GM20431 (cell line): ENCODE data around the gene DNAJC5.
"Not testable (repeated sequence)": the region's sequence is repeated elsewhere in the genome, so short reads cannot be mapped to it uniquely, and the experiment has no call there.

Source experiments
- in situ Hi-C: fragments of 300-500 bp; cut with MseI, MboI; formaldehyde crosslinking; loops from one replicate; pipeline ENCODE4 v1.15.0; 2020; ENCODE audit warnings: low sequenced_read_pairs; ENCODE audit not compliant: unreplicated experiment

DNAJC5 gene

GRCh38 chr20:63894358-63895201 lies at the start of gene DNAJC5:
Gene DNAJC5 (plus strand): TSS chr20:63895126. CDS start chr20:63928346, 33,220 bp downstream.
- in situ Hi-C loops, result no loop called here

- in situ Hi-C loops, result no loop called here
Measured at GRCh38 chr20:63846128-63846771, 48.7 kb upstream of the DNAJC5 start.

GRCh38 chr20:63846888-63847236 lies 48.1 kb upstream of the DNAJC5 start:
- in situ Hi-C loops, result no loop called here

GRCh38 chr20:63847237-63848002 lies 47.5 kb upstream of the DNAJC5 start:
- in situ Hi-C loops, result no loop called here

- in situ Hi-C loops, result no loop called here
Measured at GRCh38 chr20:63848003-63848911, 46.7 kb upstream of the DNAJC5 start.

- in situ Hi-C loops, result no loop called here
Measured at GRCh38 chr20:63850689-63851547, 44.0 kb upstream of the DNAJC5 start.

- in situ Hi-C loops, result not testable (repeated sequence)
Measured at GRCh38 chr20:63851548-63851943, 43.4 kb upstream of the DNAJC5 start.

- in situ Hi-C loops, result not testable (repeated sequence)
Measured at GRCh38 chr20:63853733-63854068, 41.2 kb upstream of the DNAJC5 start.

GRCh38 chr20:63854069-63854765 lies 40.7 kb upstream of the DNAJC5 start:
- in situ Hi-C loops, result no loop called here

GRCh38 chr20:63854766-63855362 lies 40.1 kb upstream of the DNAJC5 start:
- in situ Hi-C loops, result no loop called here

GRCh38 chr20:63855363-63856097 lies 39.4 kb upstream of the DNAJC5 start:
- in situ Hi-C loops, result no loop called here

- in situ Hi-C loops, result no loop called here
Measured at GRCh38 chr20:63856098-63856511, 38.8 kb upstream of the DNAJC5 start.

- in situ Hi-C loops, result no loop called here
Measured at GRCh38 chr20:63857764-63858392, 37.0 kb upstream of the DNAJC5 start.

- in situ Hi-C loops, result no loop called here
Measured at GRCh38 chr20:63858393-63859165, 36.3 kb upstream of the DNAJC5 start.

GRCh38 chr20:63859166-63859699 lies 35.7 kb upstream of the DNAJC5 start:
- in situ Hi-C loops, result no loop called here
